Neural cell (in vitro differentiated cells): ENCODE data around the gene OXNAD1. TPM values are rescaled to one million over a fixed set of nuclear protein-coding genes. Genes with fewer than 3 reads are reported as not detected.

Experiments used
- H2AFZ ChIP-seq: fragments of 200-600, 300-800 bp; sonication (generic), shearing (Covaris generic); 2 replicates; pipeline ENCODE4 v1.6.0; 2014; ENCODE audit warnings: low read depth, mild to moderate bottlenecking, antibody characterized with exemption, low read length, moderate library complexity
- H3F3A ChIP-seq: fragments of 200-600 bp; shearing (Covaris generic); 2 replicates; pipeline ENCODE4 v1.6.1; 2016; ENCODE audit warnings: mild to moderate bottlenecking, moderate library complexity, mixed read lengths, antibody characterized with exemption, low read length; ENCODE audit not compliant: insufficient read depth, poor library complexity, severe bottlenecking
- H3K27ac ChIP-seq: fragments of 200-600, 300-800 bp; sonication (generic), shearing (Covaris generic); 2 replicates; pipeline ENCODE4 v1.5.1; 2014; ENCODE audit warnings: mild to moderate bottlenecking, low read length, moderate library complexity
- H3K27me3 ChIP-seq: fragments of 300-800, 200-600 bp; sonication (generic), shearing (Covaris generic); 2 replicates; pipeline ENCODE4 v1.6.0; 2014; ENCODE audit warnings: mild to moderate bottlenecking, low read depth, low read length, moderate library complexity; ENCODE audit not compliant: insufficient read depth
- H3K36me3 ChIP-seq: fragments of 300-800, 200-600 bp; sonication (generic), shearing (Covaris generic); 2 replicates; pipeline ENCODE4 v1.5.1; 2014; ENCODE audit warnings: mild to moderate bottlenecking, antibody characterized with exemption, low read length, moderate library complexity; ENCODE audit not compliant: insufficient read depth
- H3K4me2 ChIP-seq: fragments of 300-800, 200-600 bp; sonication (generic), shearing (Covaris generic); 2 replicates; pipeline ENCODE4 v1.6.0; 2014; ENCODE audit warnings: mild to moderate bottlenecking, low read length
- H3K4me3 ChIP-seq: fragments of 300-800, 200-600 bp; sonication (generic), shearing (Covaris generic); 2 replicates; pipeline ENCODE4 v1.5.1; 2014; ENCODE audit warnings: mild to moderate bottlenecking, low read length, moderate library complexity
- H3K79me2 ChIP-seq: fragments of 200-600 bp; shearing (Covaris generic); replicated peaks from 2 replicates; pipeline ENCODE4 v1.6.0; 2014; ENCODE audit warnings: mild to moderate bottlenecking, low read length, moderate library complexity; ENCODE audit not compliant: insufficient read depth
- H3K9ac ChIP-seq: fragments of 300-800, 200-600 bp; sonication (generic), shearing (Covaris generic); 2 replicates; pipeline ENCODE4 v1.6.1; 2016; ENCODE audit warnings: mild to moderate bottlenecking, low read length, mixed read lengths
- H3K9me2 ChIP-seq: fragments of 200-600 bp; shearing (Covaris generic); 2 replicates; pipeline ENCODE4 v1.6.1; 2016; ENCODE audit warnings: mild to moderate bottlenecking, low read length, mixed read lengths; ENCODE audit not compliant: insufficient read depth
- H3K9me3 ChIP-seq: fragments of 200-600, 300-800 bp; sonication (generic), shearing (Covaris generic); 2 replicates; pipeline ENCODE4 v1.6.1; 2016; ENCODE audit warnings: mild to moderate bottlenecking, mixed run types, low read length, moderate library complexity, mixed read lengths
- H4K20me1 ChIP-seq: fragments of 200-600 bp; shearing (Covaris generic); 2 replicates; pipeline ENCODE4 v1.6.1; 2016; ENCODE audit warnings: mild to moderate bottlenecking, mixed run types; ENCODE audit not compliant: insufficient read depth
- CTCF ChIP-seq: fragments of 450-650 bp; IDR thresholded peaks from 2 replicates; pipeline ENCODE4 v1.5.1; 2014; ENCODE audit warnings: antibody characterized with exemption, mild to moderate bottlenecking, moderate library complexity; ENCODE audit not compliant: poor library complexity, severe bottlenecking
- EP300 ChIP-seq: fragments of 450-650 bp; conservative IDR thresholded peaks from 2 replicates; pipeline ENCODE4 v1.6.1; 2014; ENCODE audit warnings: antibody characterized with exemption, mild to moderate bottlenecking, moderate library complexity; ENCODE audit not compliant: poor library complexity, severe bottlenecking
- EZH2 ChIP-seq: fragments of 200-600, 300-800 bp; shearing (Covaris generic), sonication (generic); IDR thresholded peaks from 2 replicates; pipeline ENCODE4 v1.6.1; 2014; ENCODE audit warnings: antibody characterized with exemption, low read length, borderline replicate concordance, mild to moderate bottlenecking; ENCODE audit not compliant: insufficient read depth, poor library complexity, severe bottlenecking
- MXI1 ChIP-seq: fragments of 450-650 bp; conservative IDR thresholded peaks from 2 replicates; pipeline ENCODE4 v1.6.1; 2014; ENCODE audit warnings: antibody characterized with exemption, mild to moderate bottlenecking; ENCODE audit not compliant: poor library complexity, severe bottlenecking
- POLR2AphosphoS5 ChIP-seq: IDR thresholded peaks from 2 replicates; pipeline ENCODE4 v1.6.1; 2012
- RAD21 ChIP-seq: fragments of 450-650 bp; conservative IDR thresholded peaks from 2 replicates; pipeline ENCODE4 v1.6.1; 2014; ENCODE audit warnings: antibody characterized with exemption, mild to moderate bottlenecking, moderate library complexity
- REST ChIP-seq: IDR thresholded peaks from 2 replicates; pipeline ENCODE4 v1.6.1; 2012; ENCODE audit warnings: borderline replicate concordance
- SMC3 ChIP-seq: fragments of 450-650 bp; conservative IDR thresholded peaks from 2 replicates; pipeline ENCODE4 v1.6.1; 2014; ENCODE audit warnings: antibody characterized with exemption, mild to moderate bottlenecking, moderate library complexity; ENCODE audit not compliant: poor library complexity
- TAF1 ChIP-seq: IDR thresholded peaks from 2 replicates; pipeline ENCODE4 v1.6.1; 2012; ENCODE audit warnings: low read depth
- polyA plus RNA-seq: library from polyadenylated mRNA; depleted of rRNA; stranded (reverse); fragments of >200 nt; gene quantifications from 2 replicates; pipeline ENCODE4 v1.2.3, GENCODE V29; 2014

The OXNAD1 gene
- polyA plus RNA-seq, 1 donor from 2014 or later, result 16.4 TPM

DNA sequence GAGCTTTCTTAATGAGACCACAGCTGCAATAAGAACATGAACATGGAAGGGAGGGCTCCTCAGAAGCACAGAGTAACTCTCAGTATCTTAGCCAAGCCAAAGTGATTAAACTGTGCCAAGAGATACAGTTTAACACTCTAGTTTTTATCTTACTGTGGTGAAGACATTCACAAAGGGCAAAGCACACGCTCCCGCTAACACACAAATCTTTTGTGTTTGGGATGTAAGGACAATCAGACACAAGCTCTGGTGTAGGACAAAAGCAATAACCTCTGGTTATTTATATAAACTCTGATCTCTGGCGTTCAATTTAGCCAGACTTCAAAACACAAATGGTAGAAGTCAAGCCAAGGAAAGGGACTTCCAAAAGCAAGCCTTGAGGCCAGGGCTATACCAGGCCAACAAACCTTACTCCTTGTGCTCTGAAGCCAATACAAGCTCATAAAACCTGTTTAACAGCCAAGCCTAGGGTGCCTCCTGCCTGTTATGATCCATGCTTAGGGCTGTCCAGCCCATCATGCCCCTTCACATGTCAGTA lies 28.1 kb upstream of the OXNAD1 start:
- Histone ChIP-seq H3K27me3 (no peaks in the 10 kb centered on the region), H3F3A (no peaks in the 10 kb centered on the region), H3K4me2 (no peak overlapping the region), H3K9me3 (no peaks in the 10 kb centered on the region), H3K27ac (no peak overlapping the region), H3K79me2 (no peaks in the 10 kb centered on the region), H3K36me3 (no peaks in the 10 kb centered on the region), H3K4me3 (no peak overlapping the region), H3K9ac (no peak overlapping the region), H4K20me1 (no peaks in the 10 kb centered on the region), H2AFZ (no peak overlapping the region), H3K9me2 (no peaks in the 10 kb centered on the region)
- TF ChIP-seq EZH2 (no peak), EP300 (no peak), SMC3 (no peak), RAD21 (no peak), POLR2AphosphoS5 (no peak), TAF1 (no peak), REST (no peak), MXI1 (no peak), CTCF (no peak)

GRCh38 chr3:16239086-16239770 lies 25.8 kb upstream of the OXNAD1 start:
- Histone ChIP-seq H3K27me3 (no peaks in the 10 kb centered on the region), H3K4me3 (no peak overlapping the region), H3K79me2 (no peaks in the 10 kb centered on the region), H2AFZ (no peak overlapping the region), H3F3A (no peaks in the 10 kb centered on the region), H3K9ac (no peak overlapping the region), H3K27ac (no peak overlapping the region), H3K9me2 (no peaks in the 10 kb centered on the region), H3K36me3 (no peaks in the 10 kb centered on the region), H3K9me3 (no peaks in the 10 kb centered on the region), H4K20me1 (no peaks in the 10 kb centered on the region), H3K4me2 (no peak overlapping the region)
- no peak for TF ChIP-seq REST
- TF ChIP-seq EZH2, result no peak
- TF ChIP-seq MXI1, result no peak
- TF ChIP-seq RAD21, result no peak
- TF ChIP-seq CTCF, result no peak
- no peak for TF ChIP-seq POLR2AphosphoS5
- TF ChIP-seq EP300, result no peak
- TF ChIP-seq TAF1, result no peak
- no peak for TF ChIP-seq SMC3
